ENCODE data around the gene KLHL6.

Gene KLHL6

DNA sequence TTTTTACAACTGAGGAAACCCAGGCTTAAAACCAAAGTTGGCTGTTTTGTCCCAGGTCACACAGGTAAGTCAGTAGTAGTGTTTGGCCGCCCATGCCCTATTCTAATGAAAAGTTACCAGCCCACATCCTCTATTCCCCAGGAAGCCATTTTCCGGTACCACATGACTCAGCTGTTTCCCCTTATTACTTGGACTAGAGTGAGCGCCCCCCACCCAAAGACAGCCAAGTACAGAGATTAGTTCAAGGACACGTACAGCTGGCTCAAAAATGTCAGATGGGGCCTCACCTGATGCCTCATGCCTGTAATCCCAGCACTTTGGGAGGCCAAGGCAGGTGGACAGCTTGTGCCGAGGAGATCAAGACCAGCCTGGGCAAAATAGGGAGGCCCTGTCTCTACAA is 8.5 kb upstream of the KLHL6 start:
- no peak for DNase-seq

DNA sequence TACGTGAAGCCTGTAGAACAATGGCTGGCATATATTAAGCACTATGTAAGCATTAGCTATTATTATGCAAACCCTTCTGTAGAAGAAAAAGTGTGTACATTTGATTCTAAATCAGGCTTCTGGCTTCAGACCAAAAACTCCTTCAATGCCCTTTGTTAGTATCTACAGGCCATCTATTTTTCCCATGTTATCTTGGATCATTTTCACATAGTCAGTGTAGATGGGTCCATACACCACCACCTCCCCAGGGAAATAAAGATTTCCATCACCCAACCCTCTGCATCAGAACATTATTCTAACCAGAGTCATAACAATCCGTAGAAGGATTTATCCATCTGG is 8.0 kb upstream of the KLHL6 start:
- DNase-seq: no peak

DNA sequence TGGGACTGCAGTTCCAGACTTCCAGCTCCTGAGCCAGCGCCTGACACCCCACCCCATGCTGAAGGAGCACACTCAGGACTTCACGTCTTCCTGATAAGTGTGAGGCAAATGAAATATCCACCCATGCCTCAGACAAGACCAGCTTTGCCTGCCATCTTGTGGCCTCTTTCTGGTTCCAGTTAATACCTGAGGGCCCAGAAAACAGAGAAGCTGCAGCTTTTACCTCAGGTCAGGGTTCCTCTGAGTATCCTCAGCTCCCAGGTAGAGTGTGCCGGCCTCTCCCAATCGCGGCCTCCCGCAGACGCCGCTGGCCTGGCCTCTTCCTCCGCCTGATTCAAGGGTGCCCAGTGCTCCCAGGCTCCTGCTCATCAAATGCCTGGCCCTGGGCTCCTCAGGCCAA is 5.1 kb upstream of the KLHL6 start:
- DNase-seq: no peak

DNA sequence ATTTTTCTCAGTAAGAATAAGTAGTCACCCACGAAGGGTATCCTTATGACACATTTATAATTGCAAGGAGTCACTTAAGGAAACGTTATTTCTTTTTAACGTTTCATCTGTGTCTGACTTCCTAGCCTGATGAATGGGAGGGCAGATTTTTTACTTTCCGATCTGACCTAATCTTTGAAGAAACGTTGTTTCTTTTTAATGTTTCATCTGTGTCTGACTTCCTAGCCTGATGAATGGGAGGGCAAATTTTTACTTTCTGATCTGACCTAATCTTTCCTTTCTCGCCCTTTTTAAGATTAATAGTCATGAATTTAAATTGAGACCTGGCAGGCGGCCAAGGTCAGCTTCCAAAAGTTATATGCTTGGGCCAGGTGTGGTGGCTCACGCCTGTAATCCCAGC is 3.0 kb upstream of the KLHL6 start:
- DNase-seq: no peak

DNA sequence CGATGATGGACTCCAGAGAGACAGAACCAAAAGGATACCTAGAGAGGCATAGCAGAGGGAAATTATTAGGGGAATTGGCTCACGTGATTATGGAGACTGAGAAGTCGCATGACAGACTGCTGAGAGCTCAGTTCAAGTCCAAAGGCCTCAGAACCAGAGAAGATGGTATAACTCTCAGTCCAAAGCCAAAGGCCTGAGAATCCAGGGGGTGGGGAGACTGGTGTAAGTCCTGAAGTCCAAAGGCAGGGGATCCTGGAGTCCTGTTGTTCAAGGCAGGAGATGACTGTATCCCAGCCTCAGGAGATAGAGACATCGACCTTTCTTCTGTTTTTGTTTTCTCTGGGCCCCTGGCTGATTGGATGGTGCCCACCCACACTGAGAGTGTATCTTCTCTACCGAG is 1.2 kb upstream of the KLHL6 start:
- no peak for DNase-seq

DNA sequence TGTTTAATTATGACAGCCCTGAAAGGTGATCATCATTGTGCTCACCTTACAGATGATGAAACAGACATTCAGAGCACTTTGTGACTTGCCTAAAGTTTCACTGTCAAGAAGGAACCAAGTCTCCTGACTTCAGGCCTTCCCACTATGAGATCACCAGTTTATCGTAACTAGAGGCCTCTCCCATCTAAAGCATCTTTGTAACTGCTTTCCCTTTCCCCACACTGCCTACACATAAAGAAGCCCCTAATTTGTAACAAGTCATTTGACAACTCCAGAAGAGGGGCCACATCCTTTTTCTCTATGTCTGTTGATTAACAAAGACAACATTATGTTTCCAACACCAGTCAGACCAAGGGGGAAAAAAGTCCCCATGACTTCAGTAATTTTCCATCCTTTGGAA is 1.1 kb downstream of the KLHL6 start:
- DNase-seq: no peak

DNA sequence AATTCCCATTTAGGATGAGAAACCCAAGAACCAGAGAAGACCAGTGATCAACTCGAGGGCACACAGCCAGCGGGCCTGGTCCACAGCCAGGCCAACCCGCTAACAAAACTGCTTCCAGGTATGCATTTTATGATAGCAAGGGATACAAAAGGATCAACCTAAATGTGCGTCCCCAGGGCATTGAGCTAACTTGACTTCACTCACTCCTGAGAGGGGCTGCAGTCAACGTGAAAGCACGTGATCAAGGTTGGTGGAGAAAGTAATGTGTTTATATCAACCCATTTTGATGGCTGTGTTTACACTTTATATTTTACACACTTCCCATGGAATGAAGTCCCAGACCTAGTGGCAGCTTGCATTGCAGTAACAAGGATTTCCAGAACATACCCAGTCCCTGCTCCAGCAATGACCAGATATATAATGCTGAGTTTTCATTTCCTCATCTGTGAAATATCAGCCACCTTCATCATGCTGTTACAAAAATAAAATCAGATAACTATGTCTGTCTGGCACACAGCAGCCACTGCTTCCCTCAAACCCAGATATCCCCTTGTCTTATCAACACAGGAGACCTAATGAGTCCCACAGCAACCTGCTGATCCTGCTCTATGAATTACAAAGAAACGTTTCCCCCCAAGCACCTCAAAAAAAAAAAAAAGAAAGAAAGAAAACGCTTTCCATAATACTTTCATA is 2.0 kb downstream of the KLHL6 start:
- no peak for DNase-seq

DNA sequence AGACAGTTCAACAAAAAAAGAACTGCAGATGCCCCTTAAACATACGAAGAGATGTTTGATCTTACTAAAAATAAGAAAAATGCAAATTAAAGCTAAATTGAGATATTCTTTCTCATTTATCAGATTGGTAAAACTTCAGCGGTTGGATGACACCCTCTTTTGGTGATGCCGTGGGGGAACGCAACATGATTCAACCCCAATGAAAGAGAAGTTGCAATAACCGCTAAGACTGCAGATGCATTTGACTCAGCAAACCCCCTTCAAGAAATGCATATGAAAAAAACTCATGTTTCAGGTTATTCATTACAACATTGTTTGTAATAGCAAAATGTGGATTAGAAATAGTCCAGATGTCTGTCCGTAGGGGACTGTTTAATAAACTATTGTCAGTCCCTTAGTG is 3.6 kb downstream of the KLHL6 start:
- DNase-seq: no peak

DNA sequence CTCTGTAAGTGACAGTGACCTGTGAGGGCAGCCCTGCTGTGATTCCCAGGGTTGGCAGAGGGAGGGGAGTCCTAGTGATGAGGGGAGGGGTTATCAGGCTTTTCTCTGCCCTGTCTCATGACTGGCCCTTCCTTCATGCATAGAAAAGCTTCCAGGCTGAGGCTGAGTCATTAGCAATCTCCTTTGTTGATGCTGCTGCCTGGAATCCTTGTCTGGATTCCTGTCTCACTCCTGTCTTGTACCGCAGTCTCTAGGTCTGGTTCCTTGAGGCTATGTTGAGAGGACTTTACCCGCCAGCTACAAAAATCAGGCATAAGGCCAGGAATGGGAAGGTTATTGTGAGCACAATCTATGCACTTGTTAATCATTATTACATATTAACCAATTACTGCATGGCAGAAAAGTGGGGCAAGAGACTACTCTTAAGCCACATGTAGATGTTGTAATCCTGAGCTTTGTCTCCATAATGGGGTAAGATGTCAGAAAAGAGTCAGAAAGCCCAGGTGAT is 7.2 kb downstream of the KLHL6 start:
- no peak for DNase-seq

DNA sequence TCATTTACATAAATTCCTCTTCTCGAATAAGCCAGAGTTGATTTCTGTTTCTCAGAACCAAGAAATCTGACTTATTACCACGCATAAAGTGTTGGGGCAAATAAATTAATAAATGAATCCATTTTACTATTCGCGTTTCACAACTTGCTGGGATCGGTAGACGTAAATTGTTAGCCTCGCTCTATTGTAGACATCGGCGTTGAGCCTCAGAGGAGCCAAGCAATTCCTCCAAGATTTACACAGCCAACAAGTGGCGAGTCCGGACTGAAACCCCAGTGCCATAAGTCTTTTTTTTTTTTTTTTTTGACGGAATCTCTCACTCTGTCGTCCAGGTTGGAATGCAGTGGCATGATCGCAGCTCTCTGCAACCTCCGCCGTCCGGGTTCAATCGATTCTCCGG is 8.9 kb downstream of the KLHL6 start:
- DNase-seq: no peak

DNA sequence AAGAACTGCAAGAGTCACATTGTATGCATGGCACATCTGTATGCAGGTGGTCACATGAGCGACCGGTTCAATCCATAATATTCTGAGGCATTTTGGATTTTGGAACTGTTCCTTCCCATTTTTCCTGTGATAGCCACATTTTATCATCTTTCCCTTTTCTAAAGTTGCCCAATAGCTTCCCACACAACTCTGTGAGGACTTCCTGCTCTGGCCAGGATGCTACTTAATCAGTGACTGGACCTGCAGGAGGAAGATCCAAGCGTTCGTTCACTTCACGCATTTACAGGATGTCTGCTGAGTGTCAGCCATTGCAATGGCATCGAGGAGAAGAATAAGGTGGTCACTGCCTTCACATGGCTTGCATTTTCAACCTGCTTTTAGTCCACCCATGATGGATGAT is 9.8 kb downstream of the KLHL6 start:
- no peak for DNase-seq

DNA sequence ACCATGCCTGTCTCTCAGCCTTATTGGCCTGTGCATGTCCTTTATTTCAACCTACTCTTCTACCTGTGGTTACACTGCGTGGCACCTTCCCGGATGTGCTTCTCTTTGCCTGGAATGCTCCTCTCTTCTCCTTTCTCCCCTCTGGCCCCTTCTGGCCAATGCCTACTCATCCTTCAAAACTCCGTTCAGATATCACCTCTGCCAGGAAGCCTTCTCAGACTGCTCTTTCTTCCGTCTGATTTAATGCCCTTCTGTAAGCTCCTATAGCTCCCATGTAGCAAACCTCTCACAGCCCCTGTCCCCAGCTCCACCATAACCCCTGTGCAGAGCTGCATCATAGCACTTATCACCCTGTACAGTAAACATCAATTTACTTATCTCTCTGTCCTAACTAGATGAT is 13.2 kb downstream of the KLHL6 start:
- no peak for DNase-seq

DNA sequence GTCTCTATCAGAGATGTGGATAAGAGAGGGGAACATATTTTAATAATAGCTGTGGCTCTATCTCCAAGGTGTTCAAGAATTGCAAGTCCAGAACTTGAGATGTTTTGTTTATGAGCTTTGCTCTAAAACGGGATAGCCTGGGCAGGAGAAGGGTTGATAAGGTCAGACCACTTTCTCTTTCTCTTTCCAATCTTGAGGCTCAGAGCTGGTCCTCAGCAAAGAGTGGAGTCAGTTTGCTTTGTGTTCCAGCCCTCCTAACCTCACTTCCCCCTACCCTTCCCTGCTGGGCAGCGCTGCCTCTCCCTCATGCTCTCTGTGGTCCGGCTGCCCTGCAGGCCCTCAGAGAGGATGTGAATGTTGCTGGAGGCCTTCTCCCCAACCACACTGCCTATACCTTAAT is 13.8 kb downstream of the KLHL6 start:
- no peak for DNase-seq

DNA sequence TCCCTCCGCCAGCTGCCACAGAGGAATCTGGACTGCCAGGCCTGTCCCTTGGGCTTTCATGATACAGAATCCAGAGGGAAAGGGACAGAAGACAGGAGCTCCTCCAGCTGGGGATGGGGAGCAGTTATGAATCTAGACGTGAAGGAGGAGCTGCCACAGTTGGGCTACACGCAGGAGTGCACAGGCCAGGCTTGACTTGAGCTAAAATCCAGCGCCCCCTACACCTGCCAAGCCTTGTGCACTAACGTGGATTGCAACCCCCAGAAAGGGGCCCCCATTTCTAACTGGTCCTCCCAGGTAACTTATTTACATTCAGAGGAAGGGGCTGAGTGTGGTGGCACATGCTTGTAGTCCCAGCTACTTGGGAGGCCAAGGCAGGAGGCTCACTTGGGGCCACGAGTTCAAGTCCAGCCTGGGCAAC is 14.3 kb downstream of the KLHL6 start:
- DNase-seq: no peak

DNA sequence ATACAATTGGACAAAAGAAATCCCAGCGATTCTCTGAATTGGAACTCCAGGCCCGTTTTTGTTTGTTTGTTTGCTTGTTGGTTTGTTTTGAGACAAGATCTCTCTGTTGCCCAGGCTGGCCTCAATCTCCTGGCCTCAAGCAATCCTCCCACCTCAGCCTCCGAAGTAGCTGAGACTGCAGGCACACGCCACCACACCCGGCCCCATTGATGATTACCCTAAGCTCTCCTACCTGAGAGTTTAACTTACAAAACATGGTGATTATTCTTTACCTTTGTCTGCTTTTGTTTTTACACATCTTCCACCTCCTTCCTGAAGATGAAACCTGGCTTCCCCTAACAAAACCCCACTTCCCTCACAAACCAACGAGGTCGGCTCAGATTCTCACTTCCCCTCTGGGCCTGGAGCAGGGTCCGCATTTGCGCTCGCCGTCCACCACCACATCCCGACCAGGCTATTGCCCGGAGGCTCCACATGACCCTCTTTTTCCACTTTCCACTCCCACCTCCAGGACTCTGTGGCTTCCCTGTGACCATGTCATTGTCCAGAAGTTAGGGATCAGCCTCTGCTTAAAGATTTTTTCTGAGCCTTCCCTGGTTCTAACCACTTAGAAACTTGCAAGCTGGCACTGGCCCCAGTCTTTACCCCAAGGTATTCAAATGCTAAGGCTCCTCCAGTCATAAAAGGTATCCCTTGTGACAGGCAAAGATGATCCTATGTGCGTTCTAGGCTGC is 14.8 kb downstream of the KLHL6 start:
- DNase-seq: no peak

DNA sequence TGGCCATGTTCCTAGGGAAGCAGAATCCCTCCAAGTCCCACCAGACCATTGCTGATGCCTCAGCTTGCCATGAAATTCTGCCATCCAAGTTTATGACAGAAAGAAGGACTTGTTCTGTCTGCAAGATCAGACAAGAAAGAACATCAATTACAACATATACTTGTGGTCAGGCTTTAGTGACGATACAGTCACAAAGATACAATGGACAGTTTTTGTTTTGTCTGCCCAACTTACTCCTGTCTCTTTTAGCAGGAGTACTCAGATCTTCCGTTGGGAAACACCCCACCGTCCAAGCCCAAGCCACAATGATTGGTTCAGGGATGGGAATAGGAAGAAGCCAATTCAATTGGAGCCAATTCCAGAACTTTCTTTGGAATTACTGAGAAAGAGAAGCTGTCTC is 15.7 kb downstream of the KLHL6 start:
- DNase-seq: no peak

DNA sequence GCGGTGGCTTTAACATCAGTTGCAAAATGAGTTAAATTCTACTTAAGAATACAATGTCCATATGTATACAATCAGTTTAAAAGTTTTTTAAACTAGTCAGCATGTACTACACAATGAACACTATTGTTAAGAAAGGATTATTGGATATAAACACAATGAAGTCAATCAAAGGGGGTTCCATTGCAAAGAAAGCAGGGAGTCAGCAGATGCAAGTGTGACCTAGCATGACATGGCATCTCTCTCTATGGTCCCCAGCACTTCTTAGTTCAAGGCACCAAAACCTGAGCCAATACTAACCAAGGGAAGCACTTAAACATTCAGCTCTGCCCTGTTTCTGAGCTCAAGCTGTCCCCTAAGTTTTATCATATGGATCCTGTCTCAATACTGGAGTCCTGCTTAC is 17.0 kb downstream of the KLHL6 start:
- no peak for DNase-seq

DNA sequence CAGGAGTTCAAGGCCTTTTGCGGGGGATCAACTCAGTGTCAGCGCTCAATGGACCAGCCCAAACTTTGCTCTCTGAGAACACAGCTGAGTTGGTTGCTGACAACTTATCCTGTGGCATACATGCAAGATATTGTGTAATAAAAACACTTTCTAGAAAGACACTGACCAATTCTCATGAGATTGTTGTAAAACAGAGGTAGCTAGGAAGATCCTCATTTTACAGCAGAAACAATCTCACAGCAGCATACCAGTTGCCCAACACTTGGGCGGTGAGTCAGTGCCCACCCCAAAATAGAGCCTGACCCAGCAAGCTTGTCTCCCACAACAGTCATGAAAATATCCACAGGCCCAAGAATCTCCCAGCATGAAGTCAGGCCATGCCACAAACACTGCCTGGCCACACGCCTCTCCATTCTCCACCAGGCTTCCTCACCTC is 18.2 kb downstream of the KLHL6 start:
- DNase-seq: no peak

DNA sequence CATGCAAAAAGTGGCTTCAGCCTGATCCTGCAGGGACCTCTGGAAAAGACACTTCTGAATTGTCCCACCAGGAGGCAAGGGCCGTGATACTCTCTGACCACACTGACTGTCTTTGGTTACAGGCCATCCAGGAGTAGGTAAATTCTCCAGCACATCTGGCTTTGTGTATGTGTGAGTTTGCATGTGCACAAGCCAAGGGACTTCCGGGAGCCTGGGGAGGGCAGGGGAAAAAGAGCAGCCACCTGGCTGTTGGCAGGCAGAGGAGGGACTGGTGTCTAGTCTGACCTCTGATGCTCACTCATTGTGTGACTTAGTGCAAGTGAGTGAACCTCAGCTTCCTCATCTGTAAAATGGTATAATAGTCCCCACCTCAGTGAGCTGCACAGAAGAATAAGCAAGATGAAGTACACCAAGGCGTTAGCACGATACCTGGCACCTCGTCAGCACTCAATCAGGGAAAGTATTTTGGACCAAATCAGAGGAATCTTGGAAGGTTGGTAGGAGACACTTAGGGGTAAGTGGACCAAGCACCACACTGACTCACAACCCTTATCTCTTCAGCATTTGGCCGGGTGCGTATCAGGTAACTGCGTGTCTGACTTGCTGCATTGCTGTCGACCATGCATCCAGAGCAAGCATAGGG is 19.1 kb downstream of the KLHL6 start:
- DNase-seq: no peak

DNA sequence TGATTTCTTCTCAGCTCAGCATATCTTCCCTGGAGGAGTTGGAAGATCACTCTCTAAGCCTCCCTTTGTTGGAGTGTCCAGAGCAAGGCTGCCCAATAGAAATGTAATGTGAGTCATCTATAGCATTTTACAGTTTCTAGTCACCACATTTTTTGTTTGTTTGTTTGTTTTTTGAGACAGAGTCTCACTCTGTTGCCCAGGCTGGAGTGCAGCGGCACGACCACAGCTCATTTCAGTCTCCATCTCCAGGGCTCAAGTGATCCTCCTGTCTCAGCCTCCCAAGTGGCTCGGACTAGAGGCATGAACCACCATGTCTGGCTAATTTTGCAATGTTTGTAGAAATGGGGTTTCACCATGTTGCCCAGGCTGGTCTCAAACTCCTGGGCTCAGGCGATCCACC is 21.3 kb downstream of the KLHL6 start:
- no peak for DNase-seq

DNA sequence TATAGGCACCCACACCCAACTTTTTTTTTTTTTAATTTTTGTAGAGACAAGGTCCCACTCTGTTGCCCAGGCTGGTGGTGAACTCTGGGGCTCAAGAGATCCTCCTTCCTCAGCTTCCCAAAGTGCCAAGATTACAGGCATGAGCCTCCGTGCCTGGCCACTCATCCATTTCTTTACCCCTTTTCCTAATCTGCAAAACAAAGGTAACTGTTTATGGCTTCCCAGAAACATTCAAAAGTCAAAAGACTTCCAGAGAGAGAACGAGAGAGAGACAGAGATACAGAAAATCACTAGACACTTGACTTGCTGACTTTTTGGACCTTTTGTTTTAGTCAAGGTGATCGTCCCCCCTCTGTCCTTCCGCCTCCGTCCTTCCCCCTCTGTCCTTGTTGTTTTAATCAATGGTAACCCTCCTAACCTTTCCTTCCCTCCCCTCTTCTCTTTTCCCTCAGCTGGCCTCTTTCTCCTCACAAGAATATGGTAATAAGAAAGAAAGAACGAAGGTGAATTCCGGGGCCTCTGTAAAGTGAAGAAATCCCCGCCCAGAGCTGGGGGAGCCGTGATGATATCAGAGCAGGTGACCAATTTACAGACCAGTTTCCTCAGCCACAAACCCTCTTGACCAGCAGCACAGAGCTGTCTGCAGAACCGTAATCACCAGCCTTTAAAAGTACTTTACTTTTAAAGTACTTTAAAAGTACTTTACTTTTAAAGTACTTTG is 21.9 kb downstream of the KLHL6 start:
- DNase-seq: no peak

DNA sequence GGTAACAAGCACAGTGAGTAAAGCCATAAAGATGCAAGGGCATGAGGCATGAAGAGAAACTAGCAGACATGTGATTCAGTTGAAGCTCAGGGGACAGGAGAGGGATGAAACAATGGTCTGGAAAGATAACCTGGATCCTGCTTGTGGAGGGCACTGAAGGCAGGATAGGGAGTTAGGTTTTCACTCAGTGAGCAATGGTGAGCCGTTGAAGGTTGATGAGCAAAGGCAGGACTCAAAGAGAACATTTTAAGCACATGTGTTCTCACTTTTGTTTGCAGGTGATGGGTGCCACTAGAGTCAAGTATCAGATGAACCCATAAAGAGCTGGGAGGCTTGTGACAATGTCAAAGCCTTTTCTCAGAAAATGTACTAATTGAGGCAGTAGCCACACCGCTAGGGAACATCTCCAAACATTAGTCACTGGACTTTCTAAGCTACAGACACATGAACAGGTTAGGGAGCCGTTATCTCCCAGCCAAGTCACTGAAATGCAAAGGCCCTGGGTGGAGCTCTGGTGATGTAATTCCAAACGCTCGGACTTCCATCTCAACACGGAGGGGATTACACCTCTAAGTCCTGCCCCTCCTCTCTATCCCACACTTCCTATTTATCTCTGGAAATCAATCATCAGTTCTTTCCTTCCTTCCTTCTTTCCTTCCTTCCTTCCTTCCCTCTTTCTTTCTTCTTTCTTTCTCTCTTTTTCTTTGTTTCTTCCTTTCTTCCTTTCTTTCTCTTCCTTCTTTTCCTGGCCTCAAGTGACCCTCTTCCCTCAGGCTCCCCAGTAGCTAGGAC is 22.7 kb downstream of the KLHL6 start:
- no peak for DNase-seq

DNA sequence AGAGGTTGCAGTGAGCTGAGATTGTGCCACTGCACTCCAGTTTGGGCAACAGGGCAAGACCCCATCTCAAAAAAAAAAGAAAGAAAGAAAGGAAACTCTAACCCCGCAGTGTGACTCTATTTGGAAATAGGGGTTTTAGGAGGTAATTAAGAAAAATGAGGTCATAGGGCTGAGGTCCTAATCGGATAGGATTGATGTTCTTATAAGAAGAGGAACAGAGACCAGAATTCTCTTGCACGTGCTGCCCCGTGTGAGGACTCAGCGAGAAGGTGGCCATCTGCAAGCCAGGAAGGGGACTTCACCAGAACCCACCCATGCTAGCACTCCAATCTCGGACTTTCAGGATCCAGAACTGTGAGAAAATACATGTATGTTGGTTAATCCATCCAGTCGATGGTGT is 25.8 kb downstream of the KLHL6 start:
- no peak for DNase-seq
